IMR-90 (cell line): ENCODE measurements around the gene CCND1. TPM values are rescaled to one million over a fixed set of nuclear protein-coding genes. Genes with fewer than 3 reads are reported as not detected.

Experiments
- ATAC-seq: fragments of 200-7000 bp; cut with Tn5 transposase; 2 replicates; pipeline ENCODE4 v1.9.1; 2020; ENCODE audit warnings: low read depth, mild to moderate bottlenecking, moderate library complexity
- BruUV-seq: library from RNA; stranded (reverse); fragments of 400-500 nt; replicated peaks from 2 replicates; lab custom pipeline; 2021; lab: Mats Ljungman, UMichigan
- CTCF ChIA-PET: fragments of 300-600 bp; formaldehyde crosslinking; extraction: SDS; loops from one replicate; lab custom pipeline; 2021; ENCODE audit warnings: antibody characterized with exemption; lab: Yijun Ruan, JAX
- POLR2A ChIA-PET: fragments of 300-600 bp; sonication (Branson Sonifier 250); formaldehyde crosslinking; loops from one replicate; lab custom pipeline; 2022; ENCODE audit warnings: antibody characterized with exemption; ENCODE audit not compliant: unreplicated experiment; lab: Charles Lee
- DNase-seq: peaks from one replicate; pipeline ENCODE4 v3.0.0; 2013
- H2AFZ ChIP-seq: replicated peaks from 2 replicates; pipeline ENCODE3; 2013; ENCODE audit warnings: low read length, mild to moderate bottlenecking; ENCODE audit not compliant: poor library complexity
- H2AK5ac ChIP-seq: 2 replicates; pipeline ENCODE4 v1.6.1; 2013; ENCODE audit warnings: low read depth, low read length, inconsistent platforms
- H2AK9ac ChIP-seq: replicated peaks from 2 replicates; pipeline ENCODE3; 2013; ENCODE audit warnings: mild to moderate bottlenecking, low read depth, low read length, moderate library complexity; ENCODE audit not compliant: poor library complexity
- H2BK120ac ChIP-seq: 2 replicates; pipeline ENCODE4 v1.6.1; 2013; ENCODE audit warnings: low read depth, low read length, inconsistent platforms
- H2BK15ac ChIP-seq: 3 replicates; pipeline ENCODE4 v1.6.1; 2013; ENCODE audit warnings: low read depth, low read length, inconsistent platforms
- H2BK20ac ChIP-seq: 2 replicates; pipeline ENCODE4 v1.6.1; 2013; ENCODE audit warnings: low read depth, mild to moderate bottlenecking, inconsistent platforms, low read length, moderate library complexity
- H2BK5ac ChIP-seq: 2 replicates; pipeline ENCODE4 v1.6.1; 2013; ENCODE audit warnings: mild to moderate bottlenecking, low read depth, low read length, inconsistent platforms; ENCODE audit not compliant: poor library complexity, severe bottlenecking
- H3K14ac ChIP-seq: replicated peaks from 2 replicates; pipeline ENCODE4 v1.6.1; 2013; ENCODE audit warnings: low read depth, low read length, inconsistent platforms
- H3K18ac ChIP-seq: 2 replicates; pipeline ENCODE4 v1.6.1; 2013; ENCODE audit warnings: low read depth, low read length, control low read depth
- H3K23ac ChIP-seq: 2 replicates; pipeline ENCODE4 v1.6.1; 2013; ENCODE audit warnings: low read depth, low read length, inconsistent platforms
- H3K27ac ChIP-seq: 2 replicates; pipeline ENCODE4 v1.5.1; 2013; ENCODE audit warnings: mild to moderate bottlenecking, control low read depth, low read length; ENCODE audit not compliant: insufficient read depth
- H3K27me3 ChIP-seq: 2 replicates; pipeline ENCODE4 v1.6.1; 2013; ENCODE audit warnings: low read length; ENCODE audit not compliant: control insufficient read depth, insufficient read depth
- H3K36me3 ChIP-seq: 2 replicates; pipeline ENCODE4 v1.6.1; 2013; ENCODE audit warnings: low read length, mixed read lengths; ENCODE audit not compliant: control insufficient read depth, insufficient read depth
- H3K4ac ChIP-seq: 2 replicates; pipeline ENCODE4 v1.6.1; 2013; ENCODE audit warnings: low read depth, low read length, inconsistent platforms
- H3K4me1 ChIP-seq: 2 replicates; pipeline ENCODE4 v1.6.1; 2013; ENCODE audit warnings: low read length, mixed read lengths; ENCODE audit not compliant: control insufficient read depth, insufficient read depth
- H3K4me2 ChIP-seq: 2 replicates; pipeline ENCODE4 v1.6.1; 2013; ENCODE audit warnings: low read depth, mild to moderate bottlenecking, control low read depth, low read length, moderate library complexity
- H3K4me3 ChIP-seq: 2 replicates; pipeline ENCODE4 v1.5.1; 2013; ENCODE audit warnings: low read depth, mild to moderate bottlenecking, control low read depth, low read length, moderate library complexity; ENCODE audit not compliant: insufficient read depth
- H3K56ac ChIP-seq: 2 replicates; pipeline ENCODE4 v1.6.1; 2013; ENCODE audit warnings: low read length, inconsistent platforms; ENCODE audit not compliant: insufficient read depth; ENCODE audit errors: extremely low read depth
- H3K79me1 ChIP-seq, 2 experiments: 2 replicates each; pipeline ENCODE4 v1.6.1; 2013; ENCODE audit warnings: low read length in 2 of 2, inconsistent platforms in 1 of 2, low read depth in 1 of 2
- H3K9ac ChIP-seq: 2 replicates; pipeline ENCODE4 v1.6.1; 2013; ENCODE audit warnings: low read depth, low read length, control low read depth
- H3K9me1 ChIP-seq: 2 replicates; pipeline ENCODE4 v1.6.1; 2013; ENCODE audit warnings: low read length, inconsistent platforms; ENCODE audit not compliant: insufficient read depth
- H3K9me3 ChIP-seq: 2 replicates; pipeline ENCODE4 v1.6.1; 2013; ENCODE audit warnings: low read length; ENCODE audit not compliant: control insufficient read depth, insufficient read depth
- H4K20me1 ChIP-seq: 2 replicates; pipeline ENCODE4 v1.6.1; 2013; ENCODE audit warnings: low read length, inconsistent platforms; ENCODE audit not compliant: insufficient read depth
- H4K5ac ChIP-seq: 2 replicates; pipeline ENCODE4 v1.6.1; 2013; ENCODE audit warnings: mild to moderate bottlenecking, low read depth, low read length, control low read depth
- H4K8ac ChIP-seq, 2 experiments: 2 replicates each; pipeline ENCODE4 v1.6.1; 2013; ENCODE audit warnings: low read depth in 2 of 2, low read length in 2 of 2, control low read depth in 1 of 2, inconsistent platforms in 1 of 2
- H4K91ac ChIP-seq: 2 replicates; pipeline ENCODE4 v1.6.1; 2013; ENCODE audit warnings: low read depth, low read length, inconsistent platforms; ENCODE audit not compliant: insufficient read depth
- BHLHE40 ChIP-seq: fragments of 150-350 bp; IDR thresholded peaks from 2 replicates; pipeline ENCODE4 v1.6.1; 2016; ENCODE audit warnings: mild to moderate bottlenecking, low read depth, low read length
- CTCF ChIP-seq: conservative IDR thresholded peaks from 2 replicates; pipeline ENCODE4 v1.5.1; 2012; ENCODE audit warnings: mild to moderate bottlenecking, low read depth, low read length, improper control_type of control experiment
- RAD21 ChIP-seq: IDR thresholded peaks from 2 replicates; pipeline ENCODE4 v1.6.1; 2012; ENCODE audit warnings: low read length, improper control_type of control experiment
- WGBS, 2 experiments: methylation state at CpG; one replicate each; pipeline versions ENCODE4 v1.1.5 to v1.1.7; 2013; ENCODE audit warnings: missing lambda C conversion rate in 2 of 2; ENCODE audit not compliant: insufficient read length in 1 of 2; ENCODE audit errors: extremely low coverage in 2 of 2; 5-methylcytosine and 5-hydroxymethylcytosine counted together
- dilution Hi-C: fragments of 300-500 bp; cut with HindIII; formaldehyde crosslinking; loops from one replicate; pipeline ENCODE4 v1.14.3; 2018; ENCODE audit warnings: low sequenced_read_pairs; ENCODE audit not compliant: unreplicated experiment
- in situ Hi-C: fragments of 300-500 bp; cut with MboI; formaldehyde crosslinking; loops from 3 replicates; pipeline ENCODE4 v1.14.3; 2019; ENCODE audit warnings: low sequenced_read_pairs, inconsistent platforms, mixed read lengths
- intact Hi-C: fragments of 100-400 bp; cut with micrococcal nuclease; formaldehyde crosslinking; loops from 2 replicates; pipeline ENCODE4 v1.10.0; 2022
- polyA plus RNA-seq, 3 experiments: library from polyadenylated mRNA; depleted of rRNA; stranded (reverse); fragments of >200 nt; gene quantifications; 2 replicates each; pipeline ENCODE4 v1.2.3, GENCODE V29; 2012; ENCODE audit warnings: low replicate concordance in 1 of 3
- total RNA-seq: library from RNA; depleted of rRNA; stranded (reverse); fragments of >200 nt; gene quantifications from 2 replicates; pipeline ENCODE4 v1.2.3, GENCODE V29; 2012
- TF ChIP-seq, protein P1 (sequence below): fragments of 150-350 bp; IDR thresholded peaks from 2 replicates; pipeline ENCODE4 v1.6.1; 2017; ENCODE audit warnings: mild to moderate bottlenecking, antibody characterized with exemption, low read length, low read depth

CCND1 gene
- total and polyA plus RNA-seq, 2 of the 4 experiments (the other 2 are of a cell fraction), result 481 to 748 TPM

GRCh38 chr11:69683764-69684333 lies 42.9 kb downstream of the CCND1 start:
- Histone ChIP-seq H2BK20ac (no peak overlapping the region), H3K9ac (no peak overlapping the region), H3K4me3 (no peak overlapping the region), H4K8ac (no peak overlapping the region), H4K91ac (no peak overlapping the region), H3K9me3 (0 out of 2 replicates have a peak, but pooled peaks cover 2% of the 10 kb centered on the region), H4K5ac (no peak overlapping the region), H3K14ac (no peak overlapping the region), H3K36me3 (no peaks in the 10 kb centered on the region), H3K27ac (no peak overlapping the region), H2BK15ac (no peak overlapping the region), H2AFZ (peak overlapping the region; percentile 67), H3K79me1 (no peaks in the 10 kb centered on the region), H3K18ac (no peak overlapping the region), H2AK5ac (no peak overlapping the region; the same call in 1 of the 2 replicates), H2AK9ac (no peak overlapping the region), H3K23ac (no peak overlapping the region), H3K4me2 (no peak overlapping the region), H2BK120ac (no peak overlapping the region), H3K4me1 (no peaks in the 10 kb centered on the region), H3K27me3 (peaks cover 3% of the 10 kb centered on the region; the same call in 1 of the 2 replicates), H3K4ac (no peak overlapping the region), H3K9me1 (no peaks in the 10 kb centered on the region), H2BK5ac (no peak overlapping the region), H4K20me1 (0 out of 2 replicates have a peak, but pooled peaks cover 4% of the 10 kb centered on the region), H3K56ac (no peak overlapping the region)
- DNase-seq (no peak), ATAC-seq (no peak)
- intact Hi-C loops (loop anchor here (2.0 kb wide), 1 partner anchor 513 kb away; no protein-coding TSS in a partner anchor), in situ Hi-C loops (no loop called here), dilution Hi-C loops (no loop called here)
- peak; percentile 30 for TF ChIP-seq CTCF
- TF ChIP-seq BHLHE40, result no peak
- TF ChIP-seq RAD21, result peak; percentile 43
- TF ChIP-seq, protein P1, sequence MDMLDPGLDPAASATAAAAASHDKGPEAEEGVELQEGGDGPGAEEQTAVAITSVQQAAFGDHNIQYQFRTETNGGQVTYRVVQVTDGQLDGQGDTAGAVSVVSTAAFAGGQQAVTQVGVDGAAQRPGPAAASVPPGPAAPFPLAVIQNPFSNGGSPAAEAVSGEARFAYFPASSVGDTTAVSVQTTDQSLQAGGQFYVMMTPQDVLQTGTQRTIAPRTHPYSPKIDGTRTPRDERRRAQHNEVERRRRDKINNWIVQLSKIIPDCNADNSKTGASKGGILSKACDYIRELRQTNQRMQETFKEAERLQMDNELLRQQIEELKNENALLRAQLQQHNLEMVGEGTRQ, result no peak
- ChIA-PET POLR2A (no interaction called here), CTCF (no interaction called here)
- no TSS peak for BruUV-seq
- 0% methylated on average over 1 of the region's 9 CpGs; no CpG with 5 or more reads in 1 of the 2 experiments for WGBS, 2 experiments
